NCI-H2171 treated with DMSO at 0.1 percent for 48 hours (cell line): ENCODE results near the gene CIC.

Experiments
- DNase-seq: peaks from one replicate; lab custom pipeline; 2025; lab: John Stamatoyannopoulos, UW

Gene CIC

GRCh38 chr19:42288881-42289555 lies 20.0 kb downstream of the CIC start:
- no peak for DNase-seq

GRCh38 chr19:42289556-42290041 lies 20.5 kb downstream of the CIC start:
- DNase-seq: no peak

GRCh38 chr19:42290136-42290522 lies 21.1 kb downstream of the CIC start:
- DNase-seq: no peak

GRCh38 chr19:42290523-42291434 lies 21.7 kb downstream of the CIC start:
- DNase-seq: no peak

- DNase-seq: no peak
Measured at GRCh38 chr19:42291435-42291810, 22.4 kb downstream of the CIC start.

GRCh38 chr19:42292042-42292960 lies 23.2 kb downstream of the CIC start:
- DNase-seq: no peak

- no peak for DNase-seq
Measured at GRCh38 chr19:42292963-42293362, 23.9 kb downstream of the CIC start.

- no peak for DNase-seq
Measured at GRCh38 chr19:42293540-42293939, 24.5 kb downstream of the CIC start.

GRCh38 chr19:42293948-42294347 lies 24.9 kb downstream of the CIC start:
- DNase-seq: no peak

GRCh38 chr19:42294471-42295137 lies 25.6 kb downstream of the CIC start:
- DNase-seq: no peak

- DNase-seq: no peak
Measured at GRCh38 chr19:42295342-42295741, 26.3 kb downstream of the CIC start.

- DNase-seq: peak; percentile 73
Measured at GRCh38 chr19:42295831-42296525, 26.9 kb downstream of the CIC start.

GRCh38 chr19:42297039-42297438 lies 28.0 kb downstream of the CIC start:
- DNase-seq: no peak

- DNase-seq: peak; percentile 51
Measured at GRCh38 chr19:42301646-42302203, 32.7 kb downstream of the CIC start, which contains the start of gene PRR19. Gene PRR19 (plus strand): TSS chr19:42302132. CDS start chr19:42309585, 7,453 bp downstream.

GRCh38 chr19:42303101-42303464 lies 34.0 kb downstream of the CIC start:
- no peak for DNase-seq

GRCh38 chr19:42303876-42304275 lies 34.8 kb downstream of the CIC start:
- no peak for DNase-seq

GRCh38 chr19:42306646-42307045 lies 37.6 kb downstream of the CIC start:
- no peak for DNase-seq

- DNase-seq: no peak
Measured at GRCh38 chr19:42309686-42310085, 40.6 kb downstream of the CIC start.

- DNase-seq: no peak
Measured at GRCh38 chr19:42311657-42312056, 42.6 kb downstream of the CIC start.

GRCh38 chr19:42312370-42312769 lies 43.3 kb downstream of the CIC start:
- no peak for DNase-seq
